ENCODE measurements around the gene DNAI7. TPM values are rescaled to one million over a fixed set of nuclear protein-coding genes. Genes with fewer than 3 reads are reported as not detected.

The DNAI7 gene
- polyA plus RNA-seq, 3 donors, result 4.4 to 10.2 (median 6.3) TPM

GRCh38 chr12:25186038-25186787 is 8.7 kb downstream of the DNAI7 start:
- no peak for DNase-seq

DNA sequence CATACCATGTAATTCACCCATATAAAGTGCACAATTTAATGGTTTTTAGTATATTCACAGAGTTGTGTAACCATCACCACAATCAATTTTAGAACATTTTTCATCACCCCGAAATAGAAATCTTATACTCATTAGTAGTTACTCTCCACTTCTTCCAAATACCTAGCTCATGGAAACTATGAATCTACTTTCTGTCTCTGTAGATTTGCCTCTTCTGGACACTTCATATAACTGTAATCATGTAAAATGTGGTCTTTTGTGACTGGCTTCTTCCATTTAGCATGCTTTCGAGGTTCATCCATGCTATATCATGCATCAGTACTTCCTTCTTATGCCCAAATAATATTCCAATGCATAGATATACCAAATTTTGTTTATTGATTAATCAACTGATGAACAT is 10.8 kb downstream of the DNAI7 start:
- no peak for DNase-seq

DNA sequence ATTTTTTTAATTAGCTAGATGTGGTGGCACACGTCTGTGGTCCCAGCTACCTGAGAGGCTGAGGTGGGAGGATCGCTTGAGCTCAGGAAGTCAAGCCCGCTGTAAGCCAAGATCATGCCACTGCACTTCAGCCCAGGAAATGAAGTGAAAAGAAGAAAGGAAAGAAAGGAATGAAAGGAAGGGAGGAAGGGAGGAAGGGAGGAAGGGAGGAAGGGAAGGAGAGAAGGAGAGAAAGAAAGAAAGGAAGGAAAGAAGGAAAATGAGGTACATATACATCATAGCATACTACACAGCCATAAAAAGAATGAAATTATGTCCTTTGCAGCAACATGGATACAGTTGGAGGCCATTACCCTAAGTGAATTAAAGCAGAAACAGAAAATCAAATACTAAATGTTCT is 12.2 kb downstream of the DNAI7 start:
- no peak for DNase-seq

- DNase-seq, result no peak
Measured at GRCh38 chr12:25162866-25163265, 32.1 kb downstream of the DNAI7 start.

DNA sequence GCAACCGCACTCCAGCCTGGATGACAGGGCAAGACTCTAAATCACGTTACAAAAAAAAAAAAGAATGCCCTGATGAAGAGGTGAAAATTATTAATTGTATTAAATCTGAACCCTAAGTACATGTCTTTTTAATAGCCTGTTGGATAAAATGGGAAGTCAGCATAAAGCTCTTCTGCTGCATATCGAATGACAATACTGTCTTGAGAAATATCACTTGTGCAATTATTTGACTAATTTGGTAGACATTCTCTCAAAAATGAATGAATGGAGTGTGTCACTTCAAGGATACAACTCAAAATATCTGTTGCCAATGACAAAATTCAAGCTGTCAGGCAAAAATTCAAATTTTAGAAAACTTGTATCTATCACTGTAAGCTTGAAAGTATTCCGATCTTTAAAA is 38.9 kb downstream of the DNAI7 start:
- DNase-seq, result no peak

GRCh38 chr12:25155022-25155576 is 39.9 kb downstream of the DNAI7 start:
- peak; percentile 38 for DNase-seq

DNA sequence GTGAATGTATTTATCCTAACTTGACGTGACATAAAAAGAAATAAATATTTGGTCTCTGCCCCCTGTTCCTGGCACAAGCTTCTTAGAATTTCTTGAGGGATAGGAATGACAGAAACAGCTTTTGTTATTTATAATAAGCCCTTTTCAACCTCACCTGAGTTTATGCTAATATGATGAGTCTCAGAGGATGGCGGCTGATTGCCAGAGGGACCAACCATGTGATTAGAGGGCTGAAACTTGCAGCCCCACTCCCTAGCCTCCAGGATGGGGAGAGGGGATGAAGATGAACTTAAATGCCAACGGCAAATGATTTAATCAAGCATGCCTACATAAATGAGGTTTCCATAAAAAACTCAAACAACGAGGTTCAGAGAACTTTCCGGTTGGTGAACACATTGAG is 42.9 kb downstream of the DNAI7 start:
- no peak for DNase-seq

DNA sequence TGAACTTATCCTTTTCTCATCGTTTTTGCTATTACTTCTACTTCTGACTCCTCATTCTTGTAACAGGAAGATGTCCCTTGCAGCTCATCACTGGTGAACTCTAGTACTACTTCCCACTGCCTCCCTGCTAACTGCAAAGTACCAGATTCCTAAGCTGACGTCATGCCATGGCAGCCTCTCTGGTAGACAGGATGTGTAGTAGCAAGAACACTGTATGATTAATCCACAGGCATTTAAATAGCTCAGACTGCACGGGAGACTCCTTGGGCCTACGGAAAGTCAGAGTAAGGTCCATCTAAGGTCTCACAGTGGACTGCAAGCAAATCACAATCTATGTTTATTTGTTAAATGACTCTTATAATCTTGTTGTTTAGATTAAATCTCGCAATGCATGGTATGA is 43.5 kb downstream of the DNAI7 start:
- DNase-seq, result peak; percentile 51

DNA sequence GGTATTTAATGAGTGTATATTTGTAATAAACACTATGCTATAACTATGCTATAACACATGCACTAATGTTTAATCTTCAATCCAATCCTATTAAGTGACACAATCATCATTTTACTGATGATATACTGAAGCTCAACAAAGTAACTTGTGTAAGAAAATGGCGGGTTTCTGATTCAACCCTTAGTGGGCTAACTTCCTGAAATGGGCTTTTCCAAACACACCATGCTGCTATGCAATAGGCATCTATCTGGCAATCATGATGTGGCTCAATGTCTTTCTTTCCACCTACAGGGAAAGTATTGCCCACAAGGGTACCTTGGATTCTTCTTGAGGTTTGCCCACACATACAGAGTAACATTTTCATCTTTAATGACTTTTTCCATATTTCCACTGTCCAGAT is 48.3 kb downstream of the DNAI7 start:
- no peak for DNase-seq

- DNase-seq, result no peak
Measured at GRCh38 chr12:25135531-25136154, 59.3 kb downstream of the DNAI7 start.

DNA sequence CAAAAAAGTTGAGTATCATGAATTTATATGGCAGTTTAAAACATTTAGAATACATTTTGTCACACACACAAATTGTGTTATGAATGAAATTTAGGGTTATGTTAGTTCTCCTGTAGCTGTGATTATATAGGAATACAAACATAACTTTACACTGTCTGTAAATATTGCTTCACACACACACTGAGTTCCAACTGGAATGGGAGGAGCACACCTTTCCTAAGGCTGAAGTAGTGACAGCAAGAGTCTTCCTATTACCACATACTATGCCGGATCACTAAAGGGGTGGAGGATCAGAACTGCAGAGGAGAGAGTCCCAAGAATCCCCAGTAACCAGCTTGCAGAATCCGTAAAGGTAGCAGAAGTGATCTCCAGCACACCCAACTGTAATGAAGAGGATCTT is 63.7 kb downstream of the DNAI7 start:
- DNase-seq, result no peak

DNA sequence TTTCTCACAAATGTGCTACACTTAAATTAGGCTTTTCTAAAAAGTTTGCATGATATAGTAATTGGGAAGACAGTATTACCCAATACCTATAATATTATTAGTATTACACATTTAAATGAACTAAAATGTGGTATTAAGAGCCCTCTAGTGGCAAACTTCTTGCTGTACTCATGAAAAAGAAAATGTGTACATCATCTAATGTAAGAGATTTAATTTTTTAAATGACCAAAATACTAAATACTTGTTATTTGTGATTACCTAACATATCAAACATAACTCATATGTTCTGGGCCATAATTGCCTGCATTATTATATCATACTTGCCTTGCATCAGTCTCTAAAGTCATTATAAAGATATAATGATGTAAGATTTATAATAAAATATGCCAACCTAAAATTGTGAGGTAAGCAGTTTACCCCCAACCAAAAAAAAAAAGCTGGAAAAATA is 64.2 kb downstream of the DNAI7 start:
- peak; percentile 15 for DNase-seq

DNA sequence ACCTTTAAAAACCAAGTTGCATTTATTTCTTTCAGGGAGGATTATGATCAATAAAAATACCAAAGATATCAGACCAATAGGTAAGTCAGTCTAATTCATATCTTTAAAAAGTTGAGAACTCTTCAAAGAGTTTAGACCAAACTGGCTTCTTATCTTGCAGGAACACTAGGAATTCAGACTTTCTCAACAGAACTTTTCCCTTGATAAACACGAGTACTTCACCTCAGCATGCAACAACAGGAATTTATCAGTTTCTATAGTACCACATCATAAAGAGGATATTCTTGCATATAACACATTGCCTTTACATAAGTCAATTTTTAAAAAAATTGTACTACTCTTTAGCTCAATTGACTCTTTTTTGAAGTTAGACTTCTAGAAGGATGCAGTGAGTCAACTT is 68.2 kb downstream of the DNAI7 start:
- no peak for DNase-seq

DNA sequence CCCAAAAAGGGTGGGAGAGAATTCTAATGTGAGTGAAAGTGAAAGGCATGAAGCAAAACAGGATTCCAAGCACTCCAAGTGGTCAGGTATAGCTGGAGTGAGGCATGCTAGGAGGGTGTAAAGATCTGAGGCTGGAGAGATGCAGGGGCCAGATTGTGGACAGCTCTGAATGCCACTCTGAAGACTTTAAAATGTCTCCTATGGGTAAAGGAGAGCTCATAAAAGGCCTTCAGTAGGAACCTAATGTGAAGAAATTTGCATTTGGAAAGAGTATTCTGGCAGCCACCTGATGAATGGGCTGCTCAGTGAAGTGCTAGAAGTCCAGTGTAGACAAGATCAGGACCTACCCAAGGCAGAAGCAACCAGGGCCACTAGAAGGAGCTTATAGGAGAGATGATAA is 68.9 kb downstream of the DNAI7 start:
- no peak for DNase-seq

GRCh38 chr12:25124493-25124892 is 70.5 kb downstream of the DNAI7 start:
- DNase-seq, result no peak

DNA sequence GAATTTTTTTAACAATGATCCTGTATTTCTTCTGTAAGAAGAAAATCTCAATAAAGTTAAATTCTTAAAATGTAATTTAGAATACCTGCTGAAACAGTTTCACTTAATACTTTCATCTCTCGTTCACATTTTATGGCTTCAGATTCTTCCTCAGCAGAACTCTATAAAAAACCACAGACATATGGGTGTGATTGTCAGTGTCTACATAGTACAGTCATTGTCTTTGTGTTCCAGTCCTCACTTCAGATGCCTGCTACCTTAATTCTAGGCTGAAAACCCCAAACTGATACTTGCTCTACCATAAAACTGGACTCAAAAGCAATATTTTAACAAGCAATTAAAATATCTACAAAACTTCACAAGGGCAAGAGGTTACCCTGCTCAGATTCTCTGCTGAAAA is 71.8 kb downstream of the DNAI7 start:
- DNase-seq, result no peak

GRCh38 chr12:25121916-25122315 is 73.0 kb downstream of the DNAI7 start:
- no peak for DNase-seq

DNA sequence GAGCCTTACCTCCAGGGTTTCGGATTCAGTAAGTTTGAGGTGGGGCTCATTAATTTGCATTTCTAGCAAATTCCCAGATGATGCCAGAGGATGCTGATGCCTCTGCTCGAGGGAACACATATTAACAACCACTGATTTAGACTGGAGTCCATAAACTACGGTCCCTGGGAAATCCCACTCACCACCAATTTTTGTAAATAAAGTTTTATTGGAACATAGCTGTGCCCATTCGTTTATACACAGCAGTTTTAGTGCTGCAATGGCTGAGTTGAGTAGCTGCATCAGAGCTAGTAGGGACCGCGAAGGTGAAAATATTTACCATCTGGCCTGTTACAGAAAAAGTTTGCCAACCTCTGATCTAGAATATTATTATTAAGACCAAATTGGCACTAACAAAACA is 73.8 kb downstream of the DNAI7 start:
- no peak for DNase-seq

DNA sequence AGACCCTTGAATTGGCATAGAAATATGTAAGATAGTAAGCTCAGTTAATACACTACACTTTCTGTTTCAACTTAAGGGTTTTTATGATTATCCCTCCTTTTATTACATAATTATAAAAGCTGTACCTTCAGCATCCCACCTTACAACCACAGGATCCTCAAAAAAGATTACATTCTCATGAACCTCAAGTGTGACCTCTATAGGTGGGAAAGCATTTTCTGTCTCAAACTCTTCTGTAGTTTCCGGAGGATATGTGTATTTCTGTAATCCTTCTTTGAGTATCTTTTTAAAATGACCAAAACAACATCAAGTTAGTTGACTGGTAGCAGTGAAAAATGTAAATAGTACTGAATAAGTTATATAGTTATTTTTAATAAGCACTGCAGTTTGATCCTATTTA is 75.9 kb downstream of the DNAI7 start:
- no peak for DNase-seq

DNA sequence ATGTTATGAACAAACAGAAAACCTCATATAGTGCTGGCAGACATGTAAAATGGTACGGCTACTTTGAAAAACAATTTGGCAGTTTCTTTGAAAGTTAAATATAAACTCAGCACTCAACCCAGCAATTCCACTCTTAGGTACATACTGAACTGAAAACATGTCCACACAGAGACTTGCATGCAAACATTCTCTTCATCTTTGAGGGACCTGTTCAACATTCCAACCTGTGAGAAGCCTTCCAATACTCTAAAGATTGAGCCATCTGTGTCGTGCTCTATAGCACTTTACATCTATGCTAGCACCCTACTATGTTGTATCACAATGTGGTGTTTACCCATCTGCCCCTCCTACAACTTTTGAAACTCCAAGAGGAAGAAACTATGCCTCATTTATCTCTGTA is 79.3 kb downstream of the DNAI7 start:
- no peak for DNase-seq

- no peak for DNase-seq
Measured at GRCh38 chr12:25113651-25114050, 81.3 kb downstream of the DNAI7 start.

- DNase-seq, result no peak
Measured at GRCh38 chr12:25110260-25110659, 84.7 kb downstream of the DNAI7 start.

- no peak for DNase-seq
Measured at GRCh38 chr12:25107920-25108319, 87.0 kb downstream of the DNAI7 start.

DNA sequence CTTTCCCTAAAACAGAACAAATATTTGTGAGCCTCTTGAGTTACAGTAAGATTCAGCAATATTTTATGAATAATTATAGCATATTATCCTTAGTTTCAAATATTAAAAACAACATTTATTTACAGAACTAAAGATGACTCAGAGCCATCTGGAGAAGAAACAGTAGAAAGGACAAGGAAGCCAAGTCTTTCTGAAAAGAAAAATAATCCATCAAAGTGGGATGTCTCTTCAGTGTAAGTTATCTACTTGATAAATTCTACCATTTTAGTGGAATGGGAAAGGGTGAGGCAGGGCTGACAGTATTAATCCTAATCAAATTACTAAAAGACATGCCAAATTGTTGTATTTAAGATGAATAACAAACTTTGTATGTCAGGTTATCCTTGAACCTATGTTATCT is 88.1 kb downstream of the DNAI7 start:
- DNase-seq, result no peak
